Activated CD4-positive, alpha-beta T cell treated with anti-CD3 and anti-CD28 coated beads, Interleukin-2, amount 50 U/mL, for 4 hours (primary cell): ENCODE results near the gene ZBTB2.
A peak's percentile ranks its signal among the peaks of the same experiment; 100 is the strongest.

ENCODE experiments used
- DNase-seq, 2 experiments: peaks; one replicate each; pipeline ENCODE4 v3.0.0-alpha.2; 2020

ZBTB2 gene

GRCh38 chr6:151391471-151392413 lies at the start of gene ZBTB2:
Gene ZBTB2 (minus strand): TSS chr6:151391559. CDS start chr6:151373637, 17,922 bp downstream.
- DNase-seq, result peak; percentile 44 to 49

- no peak for DNase-seq
Measured at GRCh38 chr6:151440930-151441329, 49.6 kb upstream of the ZBTB2 start.

- no peak for DNase-seq
Measured at GRCh38 chr6:151440498-151440897, 49.1 kb upstream of the ZBTB2 start.

- no peak for DNase-seq
Measured at GRCh38 chr6:151437401-151437800, 46.0 kb upstream of the ZBTB2 start.

- DNase-seq, result no peak
Measured at GRCh38 chr6:151436802-151437201, 45.4 kb upstream of the ZBTB2 start.

GRCh38 chr6:151436300-151436699 lies 44.9 kb upstream of the ZBTB2 start:
- DNase-seq, result no peak

GRCh38 chr6:151434369-151434768 lies 43.0 kb upstream of the ZBTB2 start:
- DNase-seq, result no peak

- no peak for DNase-seq
Measured at GRCh38 chr6:151432651-151433050, 41.3 kb upstream of the ZBTB2 start.

- DNase-seq, result no peak
Measured at GRCh38 chr6:151431337-151431736, 40.0 kb upstream of the ZBTB2 start.

GRCh38 chr6:151430886-151431285 lies 39.5 kb upstream of the ZBTB2 start:
- DNase-seq, result no peak

- no peak for DNase-seq
Measured at GRCh38 chr6:151428093-151428735, 36.9 kb upstream of the ZBTB2 start.

- DNase-seq, result no peak
Measured at GRCh38 chr6:151425561-151425960, 34.2 kb upstream of the ZBTB2 start.

- no peak for DNase-seq
Measured at GRCh38 chr6:151422981-151423380, 31.6 kb upstream of the ZBTB2 start.

GRCh38 chr6:151417477-151417876 lies 26.1 kb upstream of the ZBTB2 start:
- DNase-seq, result no peak

- no peak for DNase-seq
Measured at GRCh38 chr6:151414641-151415260, 23.4 kb upstream of the ZBTB2 start.

GRCh38 chr6:151413372-151414145 lies 22.2 kb upstream of the ZBTB2 start:
- peak; percentile 60 to 61 for DNase-seq

- DNase-seq, result no peak
Measured at GRCh38 chr6:151412909-151413308, 21.6 kb upstream of the ZBTB2 start.

GRCh38 chr6:151409679-151410078 lies 18.3 kb upstream of the ZBTB2 start:
- DNase-seq, result no peak

GRCh38 chr6:151409260-151409659 lies 17.9 kb upstream of the ZBTB2 start:
- no peak for DNase-seq

GRCh38 chr6:151408858-151409257 lies 17.5 kb upstream of the ZBTB2 start:
- no peak for DNase-seq

GRCh38 chr6:151403919-151404308 lies 12.6 kb upstream of the ZBTB2 start:
- DNase-seq, result no peak

GRCh38 chr6:151402228-151402627 lies 10.9 kb upstream of the ZBTB2 start:
- DNase-seq, result no peak

- DNase-seq, result no peak
Measured at GRCh38 chr6:151400473-151400872, 9.1 kb upstream of the ZBTB2 start.
